COLO668 (cell line): ENCODE data around the gene CST7.
"Not testable (repeated sequence)": the region's sequence is repeated elsewhere in the genome, so short reads cannot be mapped to it uniquely, and the experiment has no call there.

Experiments used
- DNase-seq: peaks from one replicate; lab custom pipeline; 2025; ENCODE audit not compliant: unreplicated experiment; lab: John Stamatoyannopoulos, UW

The CST7 gene

GRCh38 chr20:25000268-25000801 is 51.3 kb downstream of the CST7 start:
- DNase-seq: peak; percentile 21

- DNase-seq: not testable (repeated sequence)
Measured at GRCh38 chr20:25001323-25001722, 52.3 kb downstream of the CST7 start.

GRCh38 chr20:25003002-25003401 is 53.9 kb downstream of the CST7 start:
- no peak for DNase-seq

DNA sequence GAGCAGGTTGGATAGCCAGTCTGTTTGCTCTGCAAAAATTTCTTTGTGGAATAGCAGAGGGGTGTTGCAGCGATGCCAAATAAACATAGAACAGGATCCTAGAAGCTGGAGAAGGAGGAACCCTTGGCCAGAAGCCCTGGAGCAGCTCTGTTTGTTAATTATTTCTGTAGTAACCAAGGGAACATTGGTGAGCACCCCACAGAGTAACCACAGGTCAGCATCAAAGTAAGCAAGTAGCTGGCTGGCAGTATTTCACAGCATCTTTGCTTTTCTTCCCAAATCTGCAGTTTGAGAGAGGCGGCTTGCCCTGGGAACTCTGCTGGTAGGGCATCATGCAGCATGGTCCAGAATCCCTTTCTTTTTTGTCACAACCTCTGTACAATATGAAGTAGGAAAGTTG is 56.2 kb downstream of the CST7 start:
- no peak for DNase-seq

DNA sequence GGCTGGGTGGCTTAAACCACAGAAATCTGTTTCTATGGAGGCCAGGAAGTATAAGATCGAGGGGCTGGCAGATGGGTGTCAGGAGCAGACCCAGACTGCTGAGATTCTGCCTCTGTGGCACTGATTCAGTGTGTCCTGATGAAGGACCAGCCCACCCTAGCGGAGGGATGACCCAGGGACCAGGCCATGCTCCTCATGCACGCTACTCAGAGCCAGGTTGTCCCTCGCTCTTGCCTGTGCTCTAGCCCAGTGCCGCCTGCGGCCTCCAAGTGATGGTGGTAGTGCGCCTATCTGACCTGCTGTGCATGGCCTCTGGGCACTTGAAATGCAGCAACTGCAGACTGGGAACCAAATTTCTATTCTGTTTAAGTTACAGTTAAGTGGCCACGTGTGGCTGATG is 56.6 kb downstream of the CST7 start:
- DNase-seq: no peak

GRCh38 chr20:25006431-25007167 is 57.5 kb downstream of the CST7 start:
- no peak for DNase-seq

DNA sequence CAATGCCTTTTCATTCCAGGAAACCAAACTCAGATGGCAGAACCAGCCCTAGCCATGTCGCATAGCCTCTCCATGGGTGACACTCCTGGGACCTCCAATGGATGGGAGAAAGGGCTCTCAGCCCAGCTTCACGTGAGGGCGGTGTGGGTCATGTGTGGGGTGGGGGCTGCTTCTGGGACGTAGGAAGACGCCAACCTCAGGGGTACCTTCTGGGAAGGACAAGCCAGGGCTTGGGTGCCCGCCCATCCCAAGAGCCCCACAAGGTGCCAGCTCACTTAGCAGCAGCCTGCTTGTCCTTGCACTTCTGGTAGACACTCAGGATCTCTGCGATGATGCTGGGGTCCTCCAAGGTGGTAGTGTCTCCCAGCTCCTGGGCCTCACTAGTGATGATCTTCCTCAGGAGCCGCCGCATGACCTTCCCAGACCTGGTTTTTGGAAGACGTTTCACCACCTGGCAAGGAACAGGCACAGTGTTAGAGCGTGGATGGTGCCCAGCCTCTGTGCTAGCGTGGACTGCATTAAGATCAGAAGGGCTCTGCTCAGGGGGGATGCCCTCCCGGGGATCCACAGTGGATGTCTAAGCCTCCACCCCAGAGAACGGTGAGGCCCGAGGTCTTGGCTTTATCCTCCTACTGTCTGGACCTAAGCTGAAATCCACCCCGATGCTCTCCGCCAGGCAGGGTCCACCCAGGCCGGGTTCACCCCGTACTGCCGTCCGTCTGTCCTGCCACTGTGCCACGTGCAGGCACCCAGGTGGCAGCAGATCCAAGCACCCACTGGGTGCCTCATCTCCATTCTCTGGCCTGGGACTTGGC is 58.6 kb downstream of the CST7 start:
- DNase-seq: no peak

- DNase-seq: no peak
Measured at GRCh38 chr20:25008388-25009217, 59.5 kb downstream of the CST7 start.
